ENCODE measurements around the gene TRIB2.

DNA sequence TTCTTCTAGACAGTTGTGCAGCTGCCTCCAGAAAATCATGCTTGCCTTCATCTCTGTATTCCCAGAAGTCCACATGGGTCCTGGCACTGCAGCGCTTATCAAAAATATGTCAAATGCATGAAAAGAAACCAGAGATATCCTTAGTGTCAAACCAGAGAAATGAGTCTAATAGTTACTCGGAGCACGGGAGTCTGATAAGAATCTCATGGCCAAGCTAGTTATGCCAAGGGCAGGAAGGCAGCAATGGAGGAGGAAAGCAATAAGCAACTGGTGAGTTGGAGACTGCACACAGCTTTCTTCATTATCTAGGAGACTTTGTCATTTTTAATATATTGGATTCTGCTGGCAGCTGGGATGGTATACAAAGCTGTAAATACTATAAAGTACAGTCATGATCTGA, 38.6 kb downstream of the TRIB2 start:
- no peak for TF ChIP-seq POLR2A (IDR thresholded peaks at IDR 0.05)
- TF ChIP-seq, protein P1, sequence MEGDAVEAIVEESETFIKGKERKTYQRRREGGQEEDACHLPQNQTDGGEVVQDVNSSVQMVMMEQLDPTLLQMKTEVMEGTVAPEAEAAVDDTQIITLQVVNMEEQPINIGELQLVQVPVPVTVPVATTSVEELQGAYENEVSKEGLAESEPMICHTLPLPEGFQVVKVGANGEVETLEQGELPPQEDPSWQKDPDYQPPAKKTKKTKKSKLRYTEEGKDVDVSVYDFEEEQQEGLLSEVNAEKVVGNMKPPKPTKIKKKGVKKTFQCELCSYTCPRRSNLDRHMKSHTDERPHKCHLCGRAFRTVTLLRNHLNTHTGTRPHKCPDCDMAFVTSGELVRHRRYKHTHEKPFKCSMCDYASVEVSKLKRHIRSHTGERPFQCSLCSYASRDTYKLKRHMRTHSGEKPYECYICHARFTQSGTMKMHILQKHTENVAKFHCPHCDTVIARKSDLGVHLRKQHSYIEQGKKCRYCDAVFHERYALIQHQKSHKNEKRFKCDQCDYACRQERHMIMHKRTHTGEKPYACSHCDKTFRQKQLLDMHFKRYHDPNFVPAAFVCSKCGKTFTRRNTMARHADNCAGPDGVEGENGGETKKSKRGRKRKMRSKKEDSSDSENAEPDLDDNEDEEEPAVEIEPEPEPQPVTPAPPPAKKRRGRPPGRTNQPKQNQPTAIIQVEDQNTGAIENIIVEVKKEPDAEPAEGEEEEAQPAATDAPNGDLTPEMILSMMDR (IDR thresholded peaks at IDR 0.05): no peak

Measured in lower leg skin (tissue), 3 donors.